A172 (cell line): Measurements from ENCODE around the gene AXIN1. TPM values are rescaled to one million over a fixed set of nuclear protein-coding genes. Genes with fewer than 3 reads are reported as not detected.
"Not testable (repeated sequence)": the region's sequence is repeated elsewhere in the genome, so short reads cannot be mapped to it uniquely, and the experiment has no call there.

ENCODE experiments used
- DNase-seq: peaks from one replicate; pipeline ENCODE4 v3.0.0-alpha.2; 2015; ENCODE audit warnings: low spot score
- total RNA-seq: library from RNA; depleted of rRNA; stranded (reverse); fragments of >200 nt; shearing (Covaris generic); gene quantifications from 2 replicates; pipeline ENCODE4 v1.2.3, GENCODE V29; 2014

The AXIN1 gene
- total RNA-seq, 1 experiment from 2014 or later = 39.0 TPM

- DNase-seq = peak; percentile 87
Measured at GRCh38 chr16:370443-370842, 17.9 kb upstream of the AXIN1 start, which contains the start of gene MRPL28. Gene MRPL28 (minus strand): TSS chr16:370538. CDS start chr16:370218, 320 bp downstream.

GRCh38 chr16:369866-370436 is 17.4 kb upstream of the AXIN1 start:
- no peak for DNase-seq

GRCh38 chr16:369275-369865 is 16.8 kb upstream of the AXIN1 start:
- DNase-seq = no peak

- DNase-seq = no peak
Measured at GRCh38 chr16:368388-369158, 16.1 kb upstream of the AXIN1 start.

GRCh38 chr16:367333-367903 is 14.9 kb upstream of the AXIN1 start:
- DNase-seq = no peak

- DNase-seq = no peak
Measured at GRCh38 chr16:366476-366875, 14.0 kb upstream of the AXIN1 start.

- no peak for DNase-seq
Measured at GRCh38 chr16:364595-365491, 12.3 kb upstream of the AXIN1 start.

GRCh38 chr16:363766-364490 is 11.4 kb upstream of the AXIN1 start:
- no peak for DNase-seq

- DNase-seq = no peak
Measured at GRCh38 chr16:363110-363765, 10.7 kb upstream of the AXIN1 start.

GRCh38 chr16:362702-362999 is 10.1 kb upstream of the AXIN1 start:
- not testable (repeated sequence) for DNase-seq

GRCh38 chr16:361872-362701 is 9.6 kb upstream of the AXIN1 start:
- DNase-seq = peak; percentile 80

GRCh38 chr16:361341-361871 is 8.9 kb upstream of the AXIN1 start:
- no peak for DNase-seq

GRCh38 chr16:360698-361336 is 8.3 kb upstream of the AXIN1 start:
- no peak for DNase-seq

- DNase-seq = no peak
Measured at GRCh38 chr16:359871-360697, 7.6 kb upstream of the AXIN1 start.

GRCh38 chr16:359067-359763 is 6.7 kb upstream of the AXIN1 start:
- DNase-seq = no peak

- no peak for DNase-seq
Measured at GRCh38 chr16:356741-357140, 4.2 kb upstream of the AXIN1 start.

- DNase-seq = no peak
Measured at GRCh38 chr16:354971-355461, 2.5 kb upstream of the AXIN1 start.
